Cerebellar cortex (tissue), 1 donor: ENCODE results near the gene ITSN2.
"Not testable (repeated sequence)": the region's sequence is repeated elsewhere in the genome, so short reads cannot be mapped to it uniquely, and the experiment has no call there.

Experiments used
- DNase-seq: peaks from one replicate; pipeline ENCODE4 v3.0.0-alpha.2; 2015; ENCODE audit warnings: low spot score

Gene ITSN2

DNA sequence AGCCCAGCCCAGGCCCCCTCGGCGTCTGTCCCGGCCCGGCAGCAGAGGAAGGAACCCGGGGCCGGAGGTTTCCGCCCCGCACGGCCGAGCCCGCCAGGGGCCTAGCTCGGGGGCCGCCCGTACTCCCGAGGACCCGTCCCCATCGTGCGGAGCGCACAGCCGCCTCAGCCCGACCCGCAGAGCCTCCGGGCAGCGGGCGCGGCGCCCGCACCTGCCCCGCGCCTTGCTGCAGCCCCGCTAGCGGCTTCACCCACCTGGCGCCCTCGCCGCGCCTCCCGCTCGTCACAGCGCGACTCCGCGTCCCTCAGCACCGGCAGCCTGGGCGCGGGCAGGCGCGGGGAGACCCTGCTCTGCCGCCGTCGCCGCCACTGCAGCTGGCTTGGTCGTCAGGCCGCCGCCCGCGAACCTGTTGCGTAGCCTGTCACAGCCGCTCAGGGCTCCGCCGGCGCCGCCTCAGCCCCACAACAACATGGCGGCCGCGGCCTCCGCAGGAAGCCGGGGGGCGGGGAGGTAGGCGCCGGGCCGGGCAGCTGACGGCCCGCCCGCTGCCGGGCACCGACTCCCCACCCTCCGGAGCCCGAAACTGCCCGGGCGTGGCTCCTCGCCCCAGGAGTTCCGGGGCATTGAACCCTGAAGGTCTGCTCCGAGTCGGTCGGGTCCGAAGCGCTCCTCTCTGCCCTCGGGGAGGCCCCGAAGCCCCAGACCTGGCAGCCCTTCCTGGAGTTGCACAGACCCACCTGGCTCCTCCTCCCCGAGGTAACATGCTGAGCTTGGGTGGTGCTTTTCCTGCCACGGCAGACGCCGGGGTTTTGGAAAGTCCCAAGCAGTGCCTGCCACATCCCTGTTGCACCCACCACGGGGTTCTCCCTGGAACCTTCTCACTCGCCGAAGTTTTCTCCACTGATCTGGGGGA is at the start of gene ITSN2:
Gene ITSN2 (minus strand): TSS at position 487 of the 913 bp plus-strand sequence. CDS start 32,454 bp downstream, outside the sequence.
- DNase-seq: peak; percentile 66

DNA sequence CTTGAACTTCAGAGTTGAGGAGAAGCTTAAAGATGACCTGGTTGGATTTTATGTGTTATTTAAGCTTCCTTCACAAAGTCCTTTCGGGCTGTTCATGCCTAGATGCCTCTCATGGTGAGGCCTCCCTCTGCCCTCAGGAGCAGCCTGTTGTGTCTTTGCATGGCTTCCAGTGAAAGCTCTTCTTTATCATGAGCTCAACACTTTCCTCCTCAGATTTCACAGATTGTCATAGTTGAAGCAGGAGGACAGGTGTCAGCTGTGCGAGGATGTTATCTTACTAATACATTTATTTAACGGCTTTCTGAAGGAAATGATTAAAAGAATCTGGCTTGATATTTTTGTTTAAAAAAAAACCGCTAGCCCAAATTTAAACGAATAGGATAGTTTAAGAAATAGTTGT is 48.8 kb upstream of the ITSN2 start:
- DNase-seq: no peak

DNA sequence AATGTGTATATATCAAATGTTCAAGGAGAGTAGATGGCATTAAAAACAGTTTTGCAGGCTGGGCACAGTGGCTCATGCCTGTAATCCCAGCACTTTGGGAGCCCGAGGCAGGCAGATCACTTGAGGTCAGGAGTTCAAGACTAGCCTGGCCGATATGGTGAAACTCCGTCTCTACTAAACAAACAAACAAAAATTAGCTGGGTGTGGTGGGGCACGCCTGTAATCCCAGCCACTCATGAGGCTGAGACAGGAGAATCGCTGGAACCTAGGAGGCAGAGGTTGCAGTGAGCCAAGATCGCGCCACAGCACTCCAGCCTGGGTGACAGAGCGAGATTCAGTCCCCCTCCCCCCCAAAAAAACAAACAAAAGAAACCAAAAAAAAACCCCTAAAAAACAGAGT is 48.4 kb upstream of the ITSN2 start:
- DNase-seq: not testable (repeated sequence)

DNA sequence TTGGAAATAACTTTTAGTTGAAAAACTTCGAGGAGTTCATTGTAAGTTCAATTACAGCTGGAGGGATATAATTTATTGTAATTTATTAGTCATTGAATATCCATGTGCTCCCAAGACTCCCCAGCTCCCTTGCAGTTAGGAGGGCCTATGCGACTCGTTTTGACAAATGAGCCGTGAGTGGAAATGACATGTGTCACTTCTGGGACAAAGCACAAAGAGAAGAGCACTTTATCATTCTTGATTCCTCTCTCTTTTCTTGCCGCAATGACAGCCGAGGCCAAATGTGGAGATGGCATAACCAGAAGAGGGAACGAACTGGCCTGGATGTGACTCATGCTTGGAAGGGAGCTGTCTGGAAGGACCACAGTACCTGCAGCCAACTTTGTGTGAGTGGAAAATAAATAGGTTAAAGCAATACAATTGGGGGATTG is 44.2 kb upstream of the ITSN2 start:
- DNase-seq: no peak

DNA sequence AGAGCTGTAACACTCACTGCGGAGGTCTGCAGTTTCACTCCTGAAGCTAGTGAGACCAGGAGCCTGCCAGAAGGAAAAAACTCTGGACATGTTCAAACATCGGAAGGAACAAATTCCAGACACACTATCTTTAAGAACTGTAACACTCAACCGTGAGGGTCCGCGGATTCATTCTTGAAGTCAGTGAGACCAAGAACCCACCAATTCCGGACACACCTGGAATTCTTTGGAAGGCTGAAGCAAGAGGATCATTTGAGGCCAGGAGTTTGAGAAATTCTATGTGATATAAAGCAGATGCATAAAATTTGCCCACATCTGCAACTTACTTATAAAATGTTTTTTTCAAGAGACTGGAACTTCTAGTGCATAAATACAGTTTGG is 43.5 kb upstream of the ITSN2 start:
- no peak for DNase-seq

DNA sequence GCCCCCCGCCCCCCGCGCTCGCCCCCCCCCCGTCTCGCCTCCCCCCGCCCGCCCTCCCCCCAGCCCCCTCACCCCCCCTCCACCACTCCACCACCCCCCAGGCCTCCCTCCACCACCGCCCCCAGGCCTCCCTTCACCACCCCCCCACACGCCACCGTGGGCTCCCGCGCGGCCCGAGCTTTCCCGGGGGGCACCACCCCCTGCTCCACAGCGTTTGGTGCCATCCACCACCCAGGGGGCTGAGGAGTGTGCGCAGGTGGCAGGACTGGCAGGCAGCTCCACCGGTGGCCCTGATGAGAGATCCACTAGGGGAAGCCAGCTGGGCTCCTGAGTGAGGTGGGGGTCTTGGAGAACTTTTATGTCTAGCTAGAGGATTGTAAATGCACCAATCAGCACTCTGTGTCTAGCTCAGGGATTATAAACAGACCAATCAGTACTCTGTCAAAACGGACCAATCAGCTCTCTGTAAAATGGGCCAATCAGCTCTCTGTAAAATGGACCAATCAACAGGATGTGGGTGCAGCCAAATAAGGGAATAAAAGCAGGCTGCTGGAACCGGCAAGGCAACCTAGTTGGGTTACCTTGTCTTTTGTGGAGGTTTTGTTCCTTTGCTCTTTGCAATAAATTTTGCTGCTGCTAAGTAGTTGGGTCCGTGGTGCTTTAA is 43.0 kb upstream of the ITSN2 start:
- no peak for DNase-seq

DNA sequence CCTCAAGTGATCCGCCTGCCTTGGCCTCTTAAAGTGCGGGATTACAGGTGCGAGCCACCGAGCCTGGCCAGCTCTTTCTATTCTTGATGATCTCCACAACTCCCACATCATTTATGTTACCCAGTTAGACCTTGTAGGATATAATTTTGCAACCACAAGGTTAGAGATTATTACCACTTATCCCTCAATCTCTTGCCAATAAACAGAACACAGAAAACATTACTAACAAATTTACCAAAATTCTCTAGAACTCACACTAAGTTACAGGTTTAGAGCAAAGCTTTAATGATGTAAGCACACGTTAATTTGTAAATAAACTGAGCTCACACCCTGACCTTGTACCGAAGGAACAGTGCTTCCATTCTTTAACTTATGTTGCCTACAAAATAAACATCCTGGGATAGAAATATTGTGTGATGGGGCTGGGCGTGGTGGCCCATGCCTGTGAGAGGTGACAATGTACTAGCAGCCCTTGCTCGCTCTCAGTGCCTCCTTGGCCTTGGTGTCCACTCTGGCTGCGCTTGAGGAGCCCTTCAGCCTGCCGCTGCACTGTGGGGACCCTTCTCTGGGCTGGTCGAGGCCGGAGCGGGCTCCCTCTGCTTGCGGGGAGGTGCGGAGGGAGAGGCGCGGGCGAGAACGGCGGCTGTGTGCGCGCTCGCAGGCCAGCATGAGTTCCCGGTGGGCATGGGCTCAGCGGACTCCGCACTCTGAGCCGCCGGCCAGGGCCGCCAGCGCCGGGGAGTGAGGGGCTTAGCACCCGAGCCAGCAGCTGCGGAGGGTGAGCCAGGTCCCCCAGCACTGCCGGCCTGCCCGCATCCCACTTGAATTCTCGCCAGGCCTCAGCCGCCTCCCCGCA is 42.1 kb upstream of the ITSN2 start:
- DNase-seq: no peak

DNA sequence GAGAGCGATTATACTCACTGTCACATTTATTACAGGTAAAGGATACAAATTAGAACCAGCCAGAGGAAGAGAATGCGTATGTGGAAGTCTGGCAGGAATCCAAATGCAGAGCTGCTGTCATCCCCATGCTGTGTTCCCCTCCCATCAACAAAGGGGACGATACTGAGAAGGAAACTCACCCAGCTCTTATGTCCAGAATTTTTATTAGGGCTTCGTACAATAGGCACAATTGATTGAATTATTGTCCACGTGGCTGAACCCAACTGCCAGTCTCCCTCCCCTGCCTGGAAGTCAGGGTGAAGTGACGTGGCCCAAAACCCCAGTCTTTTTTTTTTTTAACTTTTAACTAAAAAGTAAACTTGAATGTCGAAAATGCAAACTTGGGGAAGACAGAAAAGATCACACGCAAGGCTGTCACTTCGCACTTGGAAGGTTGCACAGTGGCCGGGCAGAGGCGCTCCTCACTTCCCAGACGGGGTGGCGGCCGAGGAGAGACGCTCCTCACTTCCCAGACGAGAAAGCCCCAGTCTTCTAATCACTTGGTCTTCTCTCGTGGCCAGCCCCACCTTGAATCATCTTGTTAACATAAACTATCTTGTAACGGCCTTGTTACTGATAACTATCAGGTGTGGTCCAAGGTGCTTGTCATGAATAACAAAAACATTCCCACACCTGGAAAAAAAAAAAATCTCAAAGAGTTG is 40.0 kb upstream of the ITSN2 start:
- DNase-seq: no peak

DNA sequence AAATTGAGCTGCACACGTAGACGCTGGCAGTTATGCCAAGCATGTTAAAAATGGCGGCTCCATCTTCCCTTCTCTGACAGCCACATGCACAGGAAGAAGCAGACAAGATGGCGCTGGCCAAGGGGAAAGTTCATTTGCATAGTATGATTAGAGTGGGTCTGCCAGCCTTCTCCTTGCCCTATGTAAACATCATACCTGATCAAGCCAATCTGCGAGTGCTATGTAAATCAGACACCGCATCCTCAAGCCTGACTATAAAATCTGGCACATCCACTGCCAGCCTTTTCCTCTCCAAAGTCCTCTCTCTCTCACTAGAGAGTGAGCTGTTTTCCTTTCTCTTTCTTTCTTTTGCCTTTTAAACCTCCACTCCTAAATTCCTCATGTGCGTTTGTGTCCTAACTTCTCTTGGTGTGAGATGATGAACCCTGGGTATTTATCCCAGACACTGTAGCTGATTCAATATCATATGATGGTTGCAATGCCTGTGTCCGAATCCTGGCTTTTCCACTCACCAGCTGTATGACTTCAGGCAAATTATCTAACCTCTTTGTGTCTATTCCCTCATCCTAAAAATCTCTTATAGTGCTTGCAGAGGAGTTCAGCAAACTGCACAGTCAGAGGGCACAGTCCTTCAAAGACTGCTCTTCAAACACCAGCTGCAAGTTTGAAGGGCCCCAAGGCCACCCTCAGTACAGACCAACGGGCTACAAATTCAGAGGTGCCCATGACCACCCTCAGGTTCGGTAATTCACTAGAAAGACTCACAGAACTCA is 39.3 kb upstream of the ITSN2 start:
- no peak for DNase-seq

DNA sequence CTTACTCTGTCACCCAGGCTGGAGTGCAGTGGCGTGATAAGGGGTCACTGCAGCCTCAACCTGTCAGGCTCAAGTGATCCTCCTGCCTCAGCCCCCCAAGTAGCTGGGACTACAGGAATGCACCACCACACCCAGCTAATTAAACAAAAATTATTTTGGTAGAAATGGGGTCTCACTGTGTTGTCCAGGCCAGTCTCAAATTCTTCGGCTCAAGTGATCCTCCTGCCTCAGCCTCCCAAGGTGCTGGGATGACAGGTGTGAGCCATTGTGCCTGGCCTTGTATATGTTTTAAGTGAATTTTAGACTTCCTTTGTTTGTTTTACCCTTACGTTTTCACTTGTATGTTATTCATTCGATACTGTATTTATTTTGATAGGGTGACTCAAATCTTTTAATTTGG is 34.7 kb upstream of the ITSN2 start:
- DNase-seq: no peak

DNA sequence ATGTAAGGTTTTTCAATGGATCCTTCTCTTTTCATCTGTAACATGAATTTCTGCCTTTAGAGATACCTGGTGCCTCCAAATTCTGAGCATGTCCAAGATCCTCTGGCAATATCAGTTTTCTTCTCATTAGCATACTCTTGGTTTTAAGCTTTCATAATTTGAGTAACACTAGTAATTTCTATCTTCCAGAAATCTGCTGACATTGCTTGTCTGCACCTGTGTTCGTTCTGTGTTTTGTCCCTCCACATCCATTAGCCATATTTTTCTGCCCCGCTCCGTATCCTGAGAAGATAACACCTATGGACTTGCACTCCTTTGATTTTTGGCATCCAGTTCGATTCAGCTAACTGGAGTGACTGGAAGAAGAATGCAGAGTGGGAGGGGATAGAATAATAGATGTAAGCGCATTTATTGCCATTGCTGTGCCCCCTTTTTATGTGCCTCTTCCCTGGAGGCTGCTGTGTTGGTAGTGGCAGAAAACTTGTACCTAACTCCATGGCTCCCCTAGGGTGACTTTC is 32.3 kb upstream of the ITSN2 start:
- no peak for DNase-seq

DNA sequence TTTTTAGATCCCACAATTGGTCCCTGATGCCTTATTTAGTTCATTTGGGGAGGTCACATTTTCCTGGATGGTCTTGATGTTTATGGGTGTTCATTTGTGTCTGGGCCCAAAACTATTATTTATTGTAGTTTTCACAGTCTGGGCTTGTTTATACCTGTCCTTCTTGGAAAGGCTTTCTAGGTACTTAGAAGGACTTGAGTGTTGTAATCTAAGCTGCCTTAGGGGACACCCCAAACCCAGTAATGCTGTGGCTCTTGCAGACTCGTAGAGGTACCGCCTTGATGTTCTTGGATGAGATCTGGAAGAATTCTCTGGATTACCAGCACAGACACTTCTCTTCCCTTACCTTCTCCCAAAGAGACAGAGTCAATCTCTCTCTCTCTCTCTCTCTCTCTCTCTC is 25.0 kb upstream of the ITSN2 start:
- no peak for DNase-seq

DNA sequence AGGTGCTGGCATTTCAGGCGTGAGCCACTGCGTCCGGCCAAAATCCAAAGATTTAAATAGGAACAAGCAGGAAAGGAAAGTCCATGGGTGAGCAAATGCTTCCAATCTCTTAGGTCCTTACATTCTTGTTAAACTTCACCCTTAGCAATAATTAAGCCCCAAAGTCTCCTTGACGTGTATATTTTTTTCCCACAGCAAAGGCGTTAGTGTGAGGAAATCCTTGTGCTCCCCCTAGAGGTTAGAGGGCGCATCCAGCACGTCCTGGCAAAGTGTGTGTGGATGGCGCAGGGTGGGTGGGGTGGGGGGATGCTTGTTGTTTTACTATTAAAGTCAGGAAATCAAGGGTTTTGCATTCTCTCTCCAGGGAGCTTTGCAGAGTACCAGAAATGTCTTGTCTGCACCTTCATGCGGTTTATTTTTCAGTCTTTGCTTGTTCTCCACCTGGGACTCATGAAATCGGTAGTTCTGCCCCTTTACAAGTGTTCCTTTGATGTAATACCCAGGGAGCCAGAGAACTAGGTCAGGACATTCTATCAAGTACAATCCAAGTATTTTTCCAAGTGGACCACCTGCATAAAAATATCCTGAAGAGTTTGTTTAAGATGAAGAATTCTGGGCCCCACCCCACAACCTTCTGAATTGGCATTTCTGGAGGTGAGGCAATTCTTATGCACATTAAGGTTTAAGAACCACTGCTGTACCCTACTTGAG is 22.2 kb upstream of the ITSN2 start:
- DNase-seq: peak; percentile 73

DNA sequence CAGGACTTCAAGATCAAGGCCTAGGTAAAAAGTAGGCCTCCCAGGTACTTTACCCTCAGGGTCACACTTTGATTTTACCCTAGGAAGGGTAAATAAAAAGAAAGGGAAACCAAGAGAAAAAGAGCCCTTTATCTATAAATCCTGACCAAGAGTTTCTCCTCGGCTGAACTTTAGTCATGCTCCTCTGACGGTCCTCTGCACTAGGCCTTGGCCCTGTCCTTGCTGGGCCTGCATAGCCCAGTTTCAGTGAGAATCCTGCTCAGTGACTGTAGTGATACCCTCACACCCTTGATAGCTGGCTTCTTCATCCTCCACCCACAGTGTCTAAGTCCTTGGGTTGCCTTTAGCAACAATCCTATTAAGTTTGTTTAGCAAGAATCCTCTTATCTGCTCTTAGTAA is 20.5 kb upstream of the ITSN2 start:
- no peak for DNase-seq

DNA sequence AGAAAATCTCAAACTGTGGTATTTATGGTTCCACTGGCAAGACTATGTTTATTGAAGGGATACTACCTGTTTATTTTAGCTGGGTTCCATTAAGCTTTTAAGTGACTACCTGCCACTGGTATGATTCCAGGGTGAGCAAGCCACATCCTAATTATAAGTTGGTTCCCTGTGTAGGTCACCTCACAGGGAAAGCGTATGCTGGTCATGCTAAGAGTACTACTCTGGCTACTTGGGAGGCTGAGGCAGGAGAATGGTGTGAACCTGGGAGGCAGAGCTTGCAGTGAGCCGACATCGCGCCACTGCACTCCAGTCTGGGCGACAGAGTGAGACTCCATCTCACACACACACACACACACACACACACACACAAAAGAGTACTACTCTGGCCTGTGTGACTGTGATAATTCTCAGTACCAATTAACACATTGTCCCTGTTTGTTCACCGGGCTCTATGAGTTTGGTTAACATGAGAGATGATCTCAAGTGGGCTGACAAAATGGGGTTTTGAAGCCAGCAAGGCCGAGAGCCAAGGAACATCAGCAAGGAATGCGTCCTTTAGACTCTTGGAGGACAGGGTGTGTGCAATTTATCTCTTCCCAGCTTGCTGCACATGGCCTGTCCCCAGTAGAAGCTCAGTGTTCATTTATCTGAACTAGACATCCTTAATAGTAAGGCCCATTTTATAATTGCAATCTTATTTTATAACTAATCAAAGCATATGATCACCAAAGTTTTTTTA is 15.2 kb upstream of the ITSN2 start:
- no peak for DNase-seq

DNA sequence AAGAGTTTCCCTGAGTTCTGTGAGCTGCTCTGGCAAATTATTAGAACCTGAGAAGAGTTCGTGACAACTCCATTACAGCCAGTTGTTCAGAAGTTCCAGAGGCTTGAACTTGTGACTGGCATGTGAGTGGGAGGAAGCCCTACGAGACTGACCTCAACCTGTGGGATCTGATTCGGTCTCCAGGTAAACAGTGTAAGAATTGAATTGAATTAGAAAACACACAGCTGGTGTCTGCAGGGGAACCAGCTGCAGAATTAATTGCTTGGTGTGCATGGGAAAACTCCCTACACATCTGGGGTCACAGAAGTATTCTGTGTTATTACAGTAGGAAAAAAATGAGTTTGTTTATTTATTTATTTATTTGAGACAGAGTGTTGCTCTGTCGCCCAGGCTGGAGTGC is 14.0 kb upstream of the ITSN2 start:
- no peak for DNase-seq

DNA sequence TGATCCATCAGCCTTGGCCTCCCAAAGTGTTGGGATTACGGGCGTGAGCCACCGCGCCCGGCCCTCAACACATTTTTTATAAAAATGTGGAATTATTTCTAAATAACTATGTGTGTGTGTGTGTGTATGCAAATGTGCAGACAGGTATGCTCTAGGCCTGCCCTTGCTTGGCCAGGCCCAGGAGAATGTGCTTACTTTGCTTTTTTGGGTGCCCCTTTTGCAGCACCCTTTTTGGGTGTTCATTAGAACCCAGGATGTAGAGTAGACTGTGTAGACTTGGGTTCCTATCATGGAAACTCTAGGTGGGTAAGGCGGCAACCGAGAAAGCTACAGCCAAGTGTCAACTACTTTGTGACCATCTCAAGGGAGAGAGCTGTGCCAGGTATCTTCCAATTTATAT is 11.7 kb upstream of the ITSN2 start:
- DNase-seq: no peak

DNA sequence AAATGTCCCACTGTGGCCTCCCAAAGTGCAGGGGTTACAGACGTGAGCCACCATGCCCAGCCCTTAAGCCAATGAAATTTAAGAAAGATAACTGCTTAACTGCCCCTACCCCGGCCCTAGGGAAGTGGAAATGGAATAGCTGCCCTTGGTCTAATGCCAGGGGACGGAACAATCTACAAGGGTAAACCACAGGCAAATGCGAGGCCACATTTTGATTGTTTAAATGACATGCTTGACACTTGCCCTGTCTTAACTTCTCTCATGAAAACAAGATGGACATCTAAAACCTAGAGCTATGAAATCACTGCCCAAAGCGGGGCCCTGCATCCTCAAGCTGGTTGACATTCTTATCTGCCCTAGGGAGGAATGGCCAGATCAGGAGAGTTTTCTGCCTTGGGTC is 5.5 kb upstream of the ITSN2 start:
- no peak for DNase-seq

DNA sequence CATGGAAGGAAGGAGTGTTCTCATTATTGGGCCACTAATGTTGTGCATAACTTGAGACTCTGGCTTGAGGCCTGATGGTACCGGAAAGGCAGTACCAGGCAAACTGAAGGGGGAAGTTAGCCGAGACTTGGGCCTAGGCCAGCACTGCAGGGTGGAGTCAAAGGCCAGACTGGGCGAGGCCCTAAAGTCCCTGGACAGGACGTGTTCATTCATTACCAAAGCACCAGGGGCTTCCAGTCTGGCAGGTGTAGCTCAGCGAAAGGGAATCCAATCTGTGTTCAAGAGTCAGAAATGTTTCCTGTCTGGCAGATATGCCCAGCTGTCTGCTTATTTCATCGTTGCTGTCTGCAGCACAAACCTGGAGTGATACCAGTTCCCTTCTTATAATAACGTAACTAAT is 4.7 kb upstream of the ITSN2 start:
- no peak for DNase-seq

DNA sequence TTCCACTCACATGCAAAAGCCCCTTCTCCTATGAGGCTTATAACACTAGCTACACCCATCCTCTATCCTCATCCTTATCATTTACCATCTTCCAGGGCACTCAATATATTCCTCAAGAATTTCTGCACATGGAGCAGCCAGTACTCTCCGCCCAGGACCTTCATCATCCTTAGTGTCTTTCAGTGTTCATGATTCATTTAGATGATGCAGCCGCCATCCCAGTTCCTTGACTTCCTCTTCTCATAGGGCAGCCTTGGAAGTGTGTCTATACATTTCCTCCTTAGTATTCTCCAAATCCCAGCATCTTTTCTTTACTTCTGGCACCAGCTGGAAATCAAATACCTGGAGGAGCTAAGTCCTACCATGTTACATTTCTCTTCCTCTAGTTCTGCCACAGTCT is 3.0 kb upstream of the ITSN2 start:
- DNase-seq: no peak
